NCI-H1092 (cell line): ENCODE measurements around the gene TGM1.
"Not testable (repeated sequence)": the region's sequence is repeated elsewhere in the genome, so short reads cannot be mapped to it uniquely, and the experiment has no call there.

Source experiments
- DNase-seq: peaks from one replicate; lab custom pipeline; 2025; lab: John Stamatoyannopoulos, UW

The TGM1 gene

GRCh38 chr14:24254630-24255392, 8.2 kb downstream of the TGM1 start:
- DNase-seq, result no peak

- DNase-seq, result no peak
Observed at GRCh38 chr14:24253936-24254335, 9.0 kb downstream of the TGM1 start.

GRCh38 chr14:24252289-24253124, 10.5 kb downstream of the TGM1 start:
- DNase-seq, result no peak

DNA sequence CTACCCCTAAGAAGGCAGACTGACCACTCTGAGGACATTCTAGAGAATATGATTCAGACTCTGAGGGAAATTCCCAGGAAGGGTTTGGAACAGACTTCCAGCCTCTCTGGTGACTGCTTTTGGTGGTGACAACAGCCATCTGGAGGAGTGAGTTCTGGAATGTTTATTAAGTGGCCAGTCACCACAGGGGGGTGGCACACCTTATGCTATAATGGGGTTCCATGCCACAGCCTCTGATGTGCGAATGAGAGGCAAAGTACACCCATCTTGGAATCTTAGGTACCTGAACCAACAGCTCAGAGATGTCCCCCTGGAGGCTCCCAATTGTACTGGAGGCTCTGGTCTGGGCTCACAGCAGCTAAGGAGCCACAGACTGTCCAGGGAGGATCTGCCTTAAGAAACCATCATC, 11.1 kb downstream of the TGM1 start:
- no peak for DNase-seq

DNA sequence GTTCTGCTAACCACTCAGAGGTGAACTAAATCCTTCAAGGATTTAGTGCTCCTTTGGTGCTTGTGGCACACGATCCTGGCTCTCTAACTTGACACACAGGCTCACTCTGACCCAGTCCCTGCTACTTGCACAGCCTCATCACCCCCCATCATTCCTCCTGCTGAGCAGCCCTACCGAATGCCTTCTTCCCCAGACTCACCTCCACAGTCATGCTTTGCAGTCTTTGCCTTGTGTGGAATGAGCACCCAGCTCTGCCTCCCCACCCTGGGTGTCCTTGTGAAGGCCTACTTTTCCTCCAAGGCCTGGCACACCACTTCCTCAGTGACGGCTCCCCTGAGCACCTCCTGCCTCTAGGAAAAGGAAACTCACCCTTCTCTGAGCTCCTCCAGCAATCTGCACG, 12.6 kb downstream of the TGM1 start:
- DNase-seq, result no peak

- DNase-seq, result no peak
Observed at GRCh38 chr14:24249230-24250021, 13.6 kb downstream of the TGM1 start.

- DNase-seq, result no peak
Observed at GRCh38 chr14:24247422-24247821, 15.6 kb downstream of the TGM1 start.

GRCh38 chr14:24246765-24247212, 16.2 kb downstream of the TGM1 start:
- DNase-seq, result no peak

- DNase-seq, result not testable (repeated sequence)
Observed at GRCh38 chr14:24245350-24245749, 17.6 kb downstream of the TGM1 start.

DNA sequence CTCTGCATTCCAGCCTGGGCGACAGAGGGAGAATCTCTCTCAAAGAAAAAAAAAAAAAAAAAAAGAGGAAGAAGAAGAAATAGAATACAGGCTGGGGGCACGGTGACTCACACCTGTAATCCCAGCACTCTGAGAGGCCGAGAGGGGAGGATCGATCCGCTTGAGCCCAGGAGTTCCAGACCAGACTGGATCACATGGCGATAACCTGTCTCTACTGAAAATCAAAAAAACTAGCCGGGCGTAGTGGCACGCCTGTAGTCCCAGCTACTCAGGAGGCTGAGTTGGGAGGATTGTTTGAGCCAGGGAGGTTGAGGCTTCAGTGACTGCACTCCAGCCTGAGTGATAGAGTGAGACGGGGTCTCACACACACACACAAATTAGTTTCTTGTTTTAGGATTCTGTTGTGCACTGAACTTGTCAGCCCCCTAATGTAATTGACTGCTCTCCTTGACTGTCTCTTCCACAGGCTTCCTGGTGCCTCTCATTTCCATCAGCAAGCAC, 19.6 kb downstream of the TGM1 start:
- no peak for DNase-seq

GRCh38 chr14:24241829-24242443, 21.0 kb downstream of the TGM1 start:
- peak; percentile 95 for DNase-seq

DNA sequence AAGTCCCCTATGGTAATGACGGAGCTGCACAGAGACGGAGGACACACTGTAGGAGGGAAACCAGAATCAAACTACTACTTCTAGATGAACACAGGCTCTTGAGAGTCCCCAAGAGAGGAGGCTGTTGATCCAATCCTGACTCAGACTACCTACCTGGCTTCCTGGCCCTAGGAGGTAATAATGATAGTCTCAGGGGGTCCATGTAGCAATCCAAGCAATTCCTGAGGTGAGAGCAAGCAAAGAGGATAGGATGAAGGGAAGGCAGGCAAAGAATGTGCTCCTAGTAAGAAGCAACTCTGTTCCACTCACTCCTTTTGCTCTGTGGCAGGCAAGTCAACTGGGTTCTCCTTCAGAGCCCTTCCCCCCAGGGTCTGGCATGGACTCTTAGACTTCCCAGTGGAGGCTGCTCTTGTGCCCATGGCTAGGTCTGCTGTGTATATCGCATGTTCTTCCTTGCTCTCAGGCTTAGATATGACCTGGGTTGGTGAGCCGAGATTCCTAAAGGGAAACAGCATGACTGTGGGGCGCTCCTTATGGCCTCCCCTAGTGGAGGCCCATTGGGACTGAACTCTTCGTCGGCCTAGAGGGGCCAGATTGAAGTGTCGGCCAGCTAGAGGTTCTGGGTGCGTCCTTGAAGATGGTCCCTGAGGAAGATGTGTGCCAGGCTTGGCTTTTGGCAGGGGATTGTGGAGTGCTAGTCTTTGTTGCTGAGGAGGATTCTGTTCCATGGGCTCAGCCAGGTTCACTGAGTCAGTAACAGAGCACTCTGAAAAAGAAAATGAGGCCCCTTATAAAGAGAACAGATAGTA, 22.7 kb downstream of the TGM1 start:
- DNase-seq, result no peak

DNA sequence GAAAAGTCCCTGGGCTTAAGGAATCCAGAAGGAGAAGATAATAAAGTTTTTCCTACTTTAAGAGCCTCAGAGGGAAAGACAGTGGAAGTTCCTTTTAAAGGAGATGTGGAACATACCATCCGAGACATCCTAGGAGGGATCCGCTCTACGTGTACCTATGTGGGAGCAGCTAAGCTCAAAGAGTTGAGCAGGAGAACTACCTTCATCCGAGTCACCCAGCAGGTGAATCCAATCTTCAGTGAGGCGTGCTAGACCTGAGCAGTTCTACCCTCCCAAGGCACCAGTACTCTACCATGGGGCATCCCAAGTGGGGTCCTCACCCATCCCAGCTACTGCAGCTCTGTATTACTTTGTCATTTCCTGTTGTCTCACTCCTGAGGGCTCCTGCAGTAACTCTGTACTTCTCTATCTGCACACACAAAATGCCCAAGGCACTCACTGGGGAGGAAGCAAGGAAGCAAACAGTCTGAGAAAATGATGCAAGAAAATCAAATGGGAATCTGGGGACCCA, 24.4 kb downstream of the TGM1 start:
- DNase-seq, result no peak

DNA sequence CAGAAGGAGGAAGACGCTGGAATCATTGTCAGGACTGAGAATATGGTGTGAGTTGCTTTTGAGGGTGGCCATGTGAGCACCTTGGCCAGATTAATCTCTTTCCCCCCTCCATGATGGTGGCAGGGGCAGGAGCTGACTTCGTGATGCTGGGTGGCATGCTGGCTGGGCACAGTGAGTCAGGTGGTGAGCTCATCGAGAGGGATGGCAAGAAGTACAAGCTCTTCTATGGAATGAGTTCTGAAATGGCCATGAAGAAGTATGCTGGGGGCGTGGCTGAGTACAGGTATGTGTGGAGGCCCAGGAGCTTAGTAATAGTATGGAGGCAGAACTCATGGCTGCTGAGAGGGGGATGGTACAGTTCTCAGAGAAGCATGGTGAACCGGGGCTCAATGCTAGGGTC, 24.9 kb downstream of the TGM1 start:
- DNase-seq, result no peak

GRCh38 chr14:24237463-24237955, 25.5 kb downstream of the TGM1 start:
- no peak for DNase-seq

- no peak for DNase-seq
Observed at GRCh38 chr14:24236689-24237462, 26.1 kb downstream of the TGM1 start.

GRCh38 chr14:24235804-24236688, 26.9 kb downstream of the TGM1 start:
- no peak for DNase-seq

- no peak for DNase-seq
Observed at GRCh38 chr14:24234095-24235005, 28.6 kb downstream of the TGM1 start.
